ENCODE data around the gene CDCA5.

Gene CDCA5

GRCh38 chr11:65100674-65101350 is 17.0 kb upstream of the CDCA5 start:
- H3K4me3 ChIP-seq (ENCODE audit: low read length) = no peak overlapping the region
- no peak for DNase-seq (ENCODE audit: low read depth)
- TF ChIP-seq, protein P1, sequence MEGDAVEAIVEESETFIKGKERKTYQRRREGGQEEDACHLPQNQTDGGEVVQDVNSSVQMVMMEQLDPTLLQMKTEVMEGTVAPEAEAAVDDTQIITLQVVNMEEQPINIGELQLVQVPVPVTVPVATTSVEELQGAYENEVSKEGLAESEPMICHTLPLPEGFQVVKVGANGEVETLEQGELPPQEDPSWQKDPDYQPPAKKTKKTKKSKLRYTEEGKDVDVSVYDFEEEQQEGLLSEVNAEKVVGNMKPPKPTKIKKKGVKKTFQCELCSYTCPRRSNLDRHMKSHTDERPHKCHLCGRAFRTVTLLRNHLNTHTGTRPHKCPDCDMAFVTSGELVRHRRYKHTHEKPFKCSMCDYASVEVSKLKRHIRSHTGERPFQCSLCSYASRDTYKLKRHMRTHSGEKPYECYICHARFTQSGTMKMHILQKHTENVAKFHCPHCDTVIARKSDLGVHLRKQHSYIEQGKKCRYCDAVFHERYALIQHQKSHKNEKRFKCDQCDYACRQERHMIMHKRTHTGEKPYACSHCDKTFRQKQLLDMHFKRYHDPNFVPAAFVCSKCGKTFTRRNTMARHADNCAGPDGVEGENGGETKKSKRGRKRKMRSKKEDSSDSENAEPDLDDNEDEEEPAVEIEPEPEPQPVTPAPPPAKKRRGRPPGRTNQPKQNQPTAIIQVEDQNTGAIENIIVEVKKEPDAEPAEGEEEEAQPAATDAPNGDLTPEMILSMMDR (conservative IDR thresholded peaks at IDR 0.05; ENCODE audit: low read length) = no peak

DNA sequence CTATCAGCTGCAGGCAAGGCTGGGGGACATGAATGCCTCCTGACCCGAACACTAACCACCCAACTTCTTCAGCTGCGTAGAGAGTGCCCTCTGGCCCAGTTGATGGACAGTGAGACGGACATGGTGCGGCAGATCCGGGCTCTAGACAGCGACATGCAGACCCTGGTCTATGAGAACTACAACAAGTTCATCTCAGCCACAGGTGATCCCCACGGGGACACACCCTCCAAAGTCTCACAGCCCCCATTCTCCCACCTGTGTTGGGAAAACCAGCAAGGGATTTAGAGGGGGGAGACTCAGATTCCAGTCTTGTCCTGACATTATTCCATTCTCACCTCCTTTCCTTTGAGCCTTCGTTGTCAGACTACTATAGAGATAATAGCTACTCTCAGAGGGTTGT is 13.1 kb upstream of the CDCA5 start:
- TF ChIP-seq, protein P1 (conservative IDR thresholded peaks at IDR 0.05; ENCODE audit: low read length) = no peak
- peak overlapping the region; percentile 85 for H3K4me3 ChIP-seq (ENCODE audit: low read length)
- no peak for DNase-seq (ENCODE audit: low read depth)

- TF ChIP-seq, protein P1 (conservative IDR thresholded peaks at IDR 0.05; ENCODE audit: low read length) = no peak
- peak; percentile 89 for DNase-seq (ENCODE audit: low read depth)
- H3K4me3 ChIP-seq (ENCODE audit: low read length) = peak within 1 kb of the TSS; percentile 85
These were observed 12.3 kb upstream of the CDCA5 start, which contains the start of gene VPS51 for GRCh38 chr11:65095974-65096806. TSS of gene VPS51 (plus strand) at chr11:65096214. CDS start at chr11:65096251, 37 bp downstream.

GRCh38 chr11:65095427-65095826 is 11.6 kb upstream of the CDCA5 start:
- peak overlapping the region; percentile 85 for H3K4me3 ChIP-seq (ENCODE audit: low read length)
- TF ChIP-seq, protein P1 (conservative IDR thresholded peaks at IDR 0.05; ENCODE audit: low read length) = no peak
- DNase-seq (ENCODE audit: low read depth) = no peak

GRCh38 chr11:65090628-65091027 is 6.8 kb upstream of the CDCA5 start:
- no peak overlapping the region for H3K4me3 ChIP-seq (ENCODE audit: low read length)
- TF ChIP-seq, protein P1 (conservative IDR thresholded peaks at IDR 0.05; ENCODE audit: low read length) = no peak
- DNase-seq (ENCODE audit: low read depth) = no peak

GRCh38 chr11:65089621-65090020 is 5.8 kb upstream of the CDCA5 start:
- DNase-seq (ENCODE audit: low read depth) = no peak
- TF ChIP-seq, protein P1 (conservative IDR thresholded peaks at IDR 0.05; ENCODE audit: low read length) = no peak
- H3K4me3 ChIP-seq (ENCODE audit: low read length) = no peak overlapping the region
